Mesenchymal stem cell (in vitro differentiated cells and primary cell): ENCODE results near the gene NPLOC4.

ENCODE experiments used
- DNase-seq: peaks from one replicate; pipeline ENCODE4 v3.0.0-alpha.2; 2013
- H2AFZ ChIP-seq: one replicate; pipeline ENCODE4 v1.6.1; 2013; ENCODE audit warnings: low read depth, mild to moderate bottlenecking, control low read depth, inconsistent platforms, low read length, moderate library complexity
- H2AK5ac ChIP-seq: 2 replicates; pipeline ENCODE4 v1.6.1; 2013; ENCODE audit warnings: low read length, moderate library complexity, mild to moderate bottlenecking, inconsistent platforms; ENCODE audit not compliant: severe bottlenecking
- H2BK120ac ChIP-seq: one replicate; pipeline ENCODE4 v1.6.1; 2013; ENCODE audit warnings: low read depth, mild to moderate bottlenecking, inconsistent platforms, low read length, moderate library complexity
- H2BK12ac ChIP-seq, 2 experiments: one replicate each; pipeline ENCODE4 v1.6.1; 2013; ENCODE audit warnings: inconsistent platforms in 2 of 2, low read length in 2 of 2, mild to moderate bottlenecking in 2 of 2, moderate library complexity in 2 of 2, control low read depth in 1 of 2
- H2BK15ac ChIP-seq: one replicate; pipeline ENCODE4 v1.6.1; 2013; ENCODE audit warnings: mild to moderate bottlenecking, low read depth, inconsistent platforms; ENCODE audit not compliant: poor library complexity, severe bottlenecking
- H2BK5ac ChIP-seq: 2 replicates; pipeline ENCODE4 v1.6.1; 2013; ENCODE audit warnings: low read depth, mild to moderate bottlenecking, low read length, control low read depth, inconsistent platforms; ENCODE audit not compliant: poor library complexity, severe bottlenecking
- H3K14ac ChIP-seq, 2 experiments: one replicate each; pipeline ENCODE4 v1.6.1; 2013; ENCODE audit warnings: inconsistent platforms in 2 of 2, low read length in 2 of 2, control low read depth in 1 of 2, mild to moderate bottlenecking in 1 of 2, moderate library complexity in 1 of 2
- H3K18ac ChIP-seq, 2 experiments: one replicate each; pipeline ENCODE4 v1.6.1; 2013; ENCODE audit warnings: inconsistent platforms in 2 of 2, low read length in 2 of 2, control low read depth in 1 of 2, low read depth in 1 of 2, mild to moderate bottlenecking in 1 of 2
- H3K23ac ChIP-seq, 2 experiments: one replicate each; pipeline ENCODE4 v1.6.1; 2013; ENCODE audit warnings: inconsistent platforms in 2 of 2, low read length in 2 of 2, mild to moderate bottlenecking in 2 of 2, moderate library complexity in 2 of 2, control low read depth in 1 of 2
- H3K27ac ChIP-seq: 2 replicates; pipeline ENCODE4 v1.5.1; 2013; ENCODE audit warnings: mild to moderate bottlenecking, moderate library complexity, low read length, control low read depth, inconsistent platforms; ENCODE audit not compliant: poor library complexity, severe bottlenecking
- H3K27me3 ChIP-seq, 2 experiments: 2 replicates each; pipeline versions ENCODE4 v1.6.1 to v1.7.0; 2013; ENCODE audit warnings: low read length in 2 of 2, mild to moderate bottlenecking in 2 of 2, moderate library complexity in 2 of 2, control low read depth in 1 of 2, inconsistent platforms in 1 of 2; ENCODE audit not compliant: control insufficient read depth in 1 of 2, insufficient read depth in 1 of 2
- H3K36me3 ChIP-seq, 2 experiments: 2 replicates each; pipeline versions ENCODE4 v1.6.1 to v1.7.0; 2013; ENCODE audit warnings: low read length in 2 of 2, control low read depth in 1 of 2, inconsistent platforms in 1 of 2, low read depth in 1 of 2, mild to moderate bottlenecking in 1 of 2; ENCODE audit not compliant: insufficient read depth in 2 of 2, control insufficient read depth in 1 of 2
- H3K4ac ChIP-seq, 2 experiments: one replicate each; pipeline ENCODE4 v1.6.1; 2013; ENCODE audit warnings: inconsistent platforms in 2 of 2, low read length in 2 of 2, mild to moderate bottlenecking in 2 of 2, moderate library complexity in 2 of 2, control low read depth in 1 of 2, low read depth in 1 of 2
- H3K4me1 ChIP-seq: 2 replicates; pipeline ENCODE4 v1.6.1; 2013; ENCODE audit warnings: low read depth, low read length, control low read depth; ENCODE audit not compliant: control insufficient read depth, insufficient read depth
- H3K4me2 ChIP-seq: 2 replicates; pipeline ENCODE4 v1.6.1; 2013; ENCODE audit warnings: low read length, mild to moderate bottlenecking, inconsistent platforms; ENCODE audit not compliant: poor library complexity, severe bottlenecking
- H3K4me3 ChIP-seq, 2 experiments: 2 replicates each; pipeline versions ENCODE4 v1.5.1 to v1.7.0; 2013; ENCODE audit warnings: low read length in 2 of 2, mild to moderate bottlenecking in 2 of 2, control low read depth in 1 of 2, low read depth in 1 of 2; ENCODE audit not compliant: insufficient read depth in 1 of 2
- H3K79me1 ChIP-seq: replicated peaks from 2 replicates; pipeline ENCODE4 v1.6.1; 2013; ENCODE audit warnings: mild to moderate bottlenecking, control low read depth, low read length, inconsistent platforms; ENCODE audit not compliant: poor library complexity, severe bottlenecking
- H3K9ac ChIP-seq: 2 replicates; pipeline ENCODE4 v1.7.0; 2013; ENCODE audit warnings: mild to moderate bottlenecking, low read length, moderate library complexity
- H3K9me3 ChIP-seq: 2 replicates; pipeline ENCODE4 v1.7.0; 2013; ENCODE audit warnings: mild to moderate bottlenecking, low read length; ENCODE audit not compliant: control insufficient read depth
- H4K8ac ChIP-seq: one replicate; pipeline ENCODE4 v1.6.1; 2013; ENCODE audit warnings: inconsistent platforms, mild to moderate bottlenecking, low read length, moderate library complexity
- H4K91ac ChIP-seq: one replicate; pipeline ENCODE4 v1.6.1; 2013; ENCODE audit warnings: mild to moderate bottlenecking, low read length, inconsistent platforms
- WGBS: methylation state at CpG from one replicate; pipeline ENCODE4 v1.1.7; 2013; ENCODE audit warnings: mixed read lengths; 5-methylcytosine and 5-hydroxymethylcytosine counted together

The NPLOC4 gene

DNA sequence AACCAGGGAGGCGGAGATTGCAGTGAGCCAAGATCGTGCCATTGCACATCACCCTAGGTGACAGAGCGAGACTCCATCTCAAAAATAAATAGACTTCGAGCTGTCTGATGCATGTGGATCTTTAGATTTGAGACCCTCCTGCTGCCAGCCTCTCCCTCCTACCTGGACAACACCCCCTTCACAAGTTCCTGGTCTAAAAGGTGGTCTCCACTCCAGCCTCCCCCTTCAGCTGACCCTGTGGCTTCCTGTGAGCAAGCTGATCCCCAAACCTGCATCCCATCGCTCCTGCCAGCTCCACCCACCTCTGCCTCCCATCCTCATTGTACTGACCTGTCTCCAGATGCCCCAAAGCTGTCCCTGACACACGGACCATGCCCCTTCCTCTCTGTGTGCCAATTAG is 57.6 kb downstream of the NPLOC4 start:
- H3K4me2 ChIP-seq = no peak overlapping the region
- H3K36me3 ChIP-seq = peaks cover 50 to 61% of the 10 kb centered on the region in 2 experiments
- H2BK5ac ChIP-seq = no peak overlapping the region
- WGBS = 95% methylated on average over 6 of the region's 6 CpGs
- no peak overlapping the region for H3K18ac ChIP-seq
- no peaks in the 10 kb centered on the region for H3K9me3 ChIP-seq
- H3K14ac ChIP-seq = no peak overlapping the region
- H3K4me1 ChIP-seq = peaks cover 61% of the 10 kb centered on the region
- H3K4me3 ChIP-seq = no peak overlapping the region
- peak overlapping the region; percentile 45 for H3K9ac ChIP-seq
- H2BK120ac ChIP-seq = no peak overlapping the region
- H2BK12ac ChIP-seq = no peak overlapping the region
- peaks cover 10% of the 10 kb centered on the region for H3K79me1 ChIP-seq
- no peak for DNase-seq
- no peak overlapping the region for H3K4ac ChIP-seq
- peak overlapping the region; percentile 82 for H2AK5ac ChIP-seq
- H4K91ac ChIP-seq = no peak overlapping the region
- no peak overlapping the region for H2AFZ ChIP-seq
- H3K27me3 ChIP-seq = no peaks in the 10 kb centered on the region
- no peak overlapping the region for H3K23ac ChIP-seq
- H4K8ac ChIP-seq = peak overlapping the region; percentile 39
- H2BK15ac ChIP-seq = no peak overlapping the region
- H3K27ac ChIP-seq = peak overlapping the region; percentile 22

DNA sequence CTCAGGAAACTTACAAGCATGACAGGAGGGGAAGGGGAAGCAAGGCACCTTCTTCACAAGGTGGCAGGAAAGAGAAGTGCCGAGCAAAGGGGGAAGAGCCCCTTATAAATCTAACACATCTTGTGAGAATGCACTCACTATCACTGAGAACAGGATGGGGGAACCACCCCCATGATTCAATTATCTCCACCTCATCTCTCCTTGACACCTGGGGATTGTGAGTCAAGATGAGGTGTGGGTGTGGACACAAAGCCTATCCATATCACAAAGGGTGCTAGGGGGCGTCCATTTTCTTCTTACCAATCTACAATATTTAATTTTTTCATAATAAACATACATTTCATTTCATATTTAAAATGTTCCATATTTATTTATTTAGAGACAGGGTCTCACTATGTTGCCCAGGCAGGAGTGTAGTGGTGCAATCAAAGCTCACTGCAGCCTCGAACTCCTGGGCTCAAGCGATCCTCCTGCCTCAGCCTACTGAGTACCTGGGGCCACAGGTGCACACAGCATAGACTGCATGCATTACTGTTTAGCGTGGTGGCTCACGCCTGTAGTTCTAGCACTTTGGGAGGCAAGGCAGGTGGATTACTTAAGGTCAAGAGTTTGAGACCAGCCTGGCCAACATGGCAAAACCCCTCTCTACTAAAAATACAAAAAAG is 58.2 kb downstream of the NPLOC4 start:
- peak overlapping the region; percentile 76 for H2AK5ac ChIP-seq
- H3K79me1 ChIP-seq = peaks cover 14% of the 10 kb centered on the region
- no peak overlapping the region for H3K18ac ChIP-seq
- DNase-seq = no peak
- H3K23ac ChIP-seq = no peak overlapping the region
- H3K9me3 ChIP-seq = no peaks in the 10 kb centered on the region
- H4K8ac ChIP-seq = no peak overlapping the region
- peak overlapping the region; percentile 89 for H3K27ac ChIP-seq
- no peak overlapping the region for H4K91ac ChIP-seq
- H3K9ac ChIP-seq = no peak overlapping the region
- no peak overlapping the region for H2BK15ac ChIP-seq
- H3K27me3 ChIP-seq = no peaks in the 10 kb centered on the region
- peaks cover 53 to 60% of the 10 kb centered on the region in 2 experiments for H3K36me3 ChIP-seq
- no peak overlapping the region for H3K14ac ChIP-seq
- H3K4me2 ChIP-seq = no peak overlapping the region
- H2BK5ac ChIP-seq = no peak overlapping the region
- H2AFZ ChIP-seq = no peak overlapping the region
- H3K4me1 ChIP-seq = peaks cover 62% of the 10 kb centered on the region
- 97% methylated on average over 4 of the region's 6 CpGs for WGBS
- no peak overlapping the region for H2BK120ac ChIP-seq
- no peak overlapping the region for H3K4ac ChIP-seq
- no peak overlapping the region for H2BK12ac ChIP-seq
- no peak overlapping the region for H3K4me3 ChIP-seq

DNA sequence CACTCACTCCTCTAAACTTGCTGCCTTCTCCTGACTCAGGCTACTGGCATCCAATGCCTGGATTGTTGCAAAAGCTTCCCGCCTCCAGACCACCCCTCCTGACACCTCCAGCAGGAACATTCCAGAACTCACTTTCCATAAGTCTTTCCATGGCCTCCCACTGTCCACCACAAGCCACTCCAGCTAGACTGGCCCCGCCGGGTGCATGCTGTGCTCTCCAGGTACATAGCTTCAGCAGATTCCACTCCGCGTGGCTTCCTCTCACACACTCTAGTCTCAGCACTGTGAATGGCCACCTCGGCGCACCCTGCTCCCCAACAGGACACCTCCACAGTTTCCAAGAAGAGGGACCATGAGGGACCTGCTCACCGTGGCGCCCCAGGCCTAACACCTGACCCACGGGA is 58.9 kb downstream of the NPLOC4 start:
- DNase-seq = no peak

DNA sequence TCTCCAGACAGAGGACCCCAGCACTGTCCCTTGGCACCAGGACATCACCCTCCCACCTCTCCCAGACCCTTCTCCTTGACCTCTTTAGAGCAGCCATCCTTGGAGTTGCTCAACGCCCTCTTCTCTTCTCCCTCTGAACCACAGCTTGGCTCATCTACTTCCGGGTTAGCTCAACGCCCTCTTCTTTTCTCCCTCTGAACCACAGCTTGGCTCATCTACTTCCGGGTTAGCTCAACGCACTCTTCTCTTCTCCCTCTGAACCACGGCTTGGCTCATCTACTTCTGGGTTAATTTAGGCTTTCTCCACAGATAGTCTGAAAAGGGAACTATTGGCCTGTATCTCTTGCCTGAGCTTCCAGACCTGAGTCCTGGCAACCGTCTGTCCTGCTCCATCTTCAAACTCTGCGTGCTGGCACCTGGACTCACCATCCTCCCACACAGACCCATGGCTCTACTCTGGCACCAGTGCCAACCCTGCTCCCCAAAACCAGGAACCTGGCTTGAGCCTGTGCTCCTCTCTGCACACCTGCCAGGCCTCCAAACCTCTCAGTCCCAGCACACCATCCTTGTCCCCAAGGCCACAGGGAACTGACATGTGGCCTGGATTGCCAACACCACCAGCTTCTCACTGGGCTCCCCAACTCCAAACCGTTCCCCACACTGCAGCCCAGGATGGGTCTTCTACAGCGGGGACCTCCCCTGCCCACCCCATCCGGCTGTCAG is 59.5 kb downstream of the NPLOC4 start:
- Histone ChIP-seq H3K4me2 (no peak overlapping the region), H2BK120ac (peak overlapping the region; percentile 27), H2AK5ac (peak overlapping the region; percentile 76), H3K36me3 (peaks cover 50 to 62% of the 10 kb centered on the region in 2 experiments), H2BK15ac (peak overlapping the region; percentile 53), H3K4me3 (peak overlapping the region in 1 of 2 experiments; percentile 70), H3K27me3 (no peaks in the 10 kb centered on the region), H2BK12ac (peak overlapping the region; percentile 56 to 78), H3K27ac (peak overlapping the region; percentile 89), H3K4ac (peak overlapping the region; percentile 48 to 56), H3K18ac (peak overlapping the region; percentile 78 to 86), H3K14ac (peak overlapping the region in 1 of 2 experiments; percentile 14), H3K79me1 (peaks cover 16% of the 10 kb centered on the region), H2AFZ (no peak overlapping the region), H4K91ac (peak overlapping the region; percentile 19), H3K4me1 (peaks cover 59% of the 10 kb centered on the region), H3K9me3 (no peaks in the 10 kb centered on the region), H3K9ac (peak overlapping the region; percentile 80), H2BK5ac (peak overlapping the region; percentile 75), H3K23ac (no peak overlapping the region), H4K8ac (peak overlapping the region; percentile 79)
- DNase-seq = no peak
- WGBS = 85% methylated on average over 11 of the region's 11 CpGs

More for the DNA sequence above, 58.9 kb downstream of the NPLOC4 start:
- H3K4me2 ChIP-seq = no peak overlapping the region
- peak overlapping the region in 1 of 2 experiments; percentile 56 for H3K4ac ChIP-seq
- no peak overlapping the region for H3K9ac ChIP-seq
- peak overlapping the region; percentile 89 for H3K27ac ChIP-seq
- H4K91ac ChIP-seq = no peak overlapping the region
- H2AFZ ChIP-seq = no peak overlapping the region
- H3K14ac ChIP-seq = peak overlapping the region in 1 of 2 experiments; percentile 49
- H2BK5ac ChIP-seq = no peak overlapping the region
- no peak overlapping the region for H2BK120ac ChIP-seq
- WGBS = 92% methylated on average over 10 of the region's 10 CpGs
- peaks cover 16% of the 10 kb centered on the region for H3K79me1 ChIP-seq
- peaks cover 54 to 60% of the 10 kb centered on the region in 2 experiments for H3K36me3 ChIP-seq
- H4K8ac ChIP-seq = no peak overlapping the region
- no peak overlapping the region for H3K23ac ChIP-seq
- no peak overlapping the region for H2BK12ac ChIP-seq
- peak overlapping the region; percentile 12 for H2BK15ac ChIP-seq
- no peaks in the 10 kb centered on the region for H3K9me3 ChIP-seq
- no peak overlapping the region for H3K4me3 ChIP-seq
- no peaks in the 10 kb centered on the region for H3K27me3 ChIP-seq
- H3K18ac ChIP-seq = peak overlapping the region in 1 of 2 experiments; percentile 54
- H3K4me1 ChIP-seq = peaks cover 62% of the 10 kb centered on the region
- H2AK5ac ChIP-seq = peak overlapping the region; percentile 76
